NB4 (cell line): ENCODE measurements around the gene GAN.

ENCODE experiments used
- CTCF ChIP-seq: IDR thresholded peaks from one replicate; pipeline ENCODE4 v1.5.1; 2012; ENCODE audit warnings: low read depth, low read length
- POLR2A ChIP-seq: IDR thresholded peaks from 2 replicates; pipeline ENCODE4 v1.6.1; 2011; ENCODE audit warnings: mild to moderate bottlenecking; ENCODE audit not compliant: insufficient read length; ENCODE audit errors: extremely low read depth

GRCh38 chr16:81401035-81401950 lies 86.5 kb downstream of the GAN start:
- TF ChIP-seq CTCF = no peak
- TF ChIP-seq POLR2A = no peak
